Suprapubic skin (tissue), 3 donors: ENCODE measurements around the gene DNAI4.

ENCODE experiments used
- EP300 ChIP-seq: sonication (generic); formaldehyde crosslinking; IDR thresholded peaks from one replicate; pipeline ENCODE4 v1.6.1; 2017; ENCODE audit warnings: antibody characterized with exemption
- TF ChIP-seq, protein P1 (sequence below), 2 donors: fragments of 200-600 bp in 1 of 2; fragments of 450-650 bp in 1 of 2; sonication (generic) in 1 of 2; IDR thresholded peaks; one replicate each; pipeline ENCODE4 v1.5.1; 2016 to 2019; ENCODE audit warnings: antibody characterized with exemption in 2 of 2, mild to moderate bottlenecking in 1 of 2, moderate library complexity in 1 of 2

GRCh38 chr1:66930823-66931174 lies 6.1 kb upstream of the DNAI4 start:
- TF ChIP-seq, protein P1, sequence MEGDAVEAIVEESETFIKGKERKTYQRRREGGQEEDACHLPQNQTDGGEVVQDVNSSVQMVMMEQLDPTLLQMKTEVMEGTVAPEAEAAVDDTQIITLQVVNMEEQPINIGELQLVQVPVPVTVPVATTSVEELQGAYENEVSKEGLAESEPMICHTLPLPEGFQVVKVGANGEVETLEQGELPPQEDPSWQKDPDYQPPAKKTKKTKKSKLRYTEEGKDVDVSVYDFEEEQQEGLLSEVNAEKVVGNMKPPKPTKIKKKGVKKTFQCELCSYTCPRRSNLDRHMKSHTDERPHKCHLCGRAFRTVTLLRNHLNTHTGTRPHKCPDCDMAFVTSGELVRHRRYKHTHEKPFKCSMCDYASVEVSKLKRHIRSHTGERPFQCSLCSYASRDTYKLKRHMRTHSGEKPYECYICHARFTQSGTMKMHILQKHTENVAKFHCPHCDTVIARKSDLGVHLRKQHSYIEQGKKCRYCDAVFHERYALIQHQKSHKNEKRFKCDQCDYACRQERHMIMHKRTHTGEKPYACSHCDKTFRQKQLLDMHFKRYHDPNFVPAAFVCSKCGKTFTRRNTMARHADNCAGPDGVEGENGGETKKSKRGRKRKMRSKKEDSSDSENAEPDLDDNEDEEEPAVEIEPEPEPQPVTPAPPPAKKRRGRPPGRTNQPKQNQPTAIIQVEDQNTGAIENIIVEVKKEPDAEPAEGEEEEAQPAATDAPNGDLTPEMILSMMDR (IDR thresholded peaks at IDR 0.05), result no peak
- TF ChIP-seq EP300, result no peak
